Measurements from ENCODE around the gene SPEG.

DNA sequence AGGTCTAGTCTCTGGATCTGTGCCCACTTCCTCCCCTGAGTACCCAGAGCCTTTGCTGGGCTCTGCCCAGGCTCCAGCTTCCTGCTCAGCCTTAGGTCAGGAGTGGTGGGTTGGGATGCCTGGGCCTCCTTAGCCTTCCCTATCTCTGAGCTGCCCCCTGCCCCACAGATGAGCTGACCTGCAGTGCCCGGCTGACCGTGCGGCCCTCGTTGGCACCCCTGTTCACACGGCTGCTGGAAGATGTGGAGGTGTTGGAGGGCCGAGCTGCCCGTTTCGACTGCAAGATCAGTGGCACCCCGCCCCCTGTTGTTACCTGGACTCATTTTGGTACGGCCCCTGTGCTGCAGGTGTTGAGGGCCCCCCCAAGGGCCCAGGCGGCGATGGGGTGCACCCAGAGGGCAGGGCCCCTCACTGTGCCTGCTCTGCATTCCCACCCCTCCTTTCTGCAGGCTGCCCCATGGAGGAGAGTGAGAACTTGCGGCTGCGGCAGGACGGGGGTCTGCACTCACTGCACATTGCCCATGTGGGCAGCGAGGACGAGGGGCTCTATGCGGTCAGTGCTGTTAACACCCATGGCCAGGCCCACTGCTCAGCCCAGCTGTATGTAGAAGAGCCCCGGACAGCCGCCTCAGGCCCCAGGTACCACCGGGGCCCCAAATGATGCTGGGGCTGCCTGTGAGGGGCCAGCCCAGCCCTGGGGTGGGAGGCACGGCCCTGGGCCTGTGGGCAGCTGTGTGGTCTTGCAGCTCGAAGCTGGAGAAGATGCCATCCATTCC lies 34.0 kb downstream of the SPEG start:
- TF ChIP-seq, protein P1, sequence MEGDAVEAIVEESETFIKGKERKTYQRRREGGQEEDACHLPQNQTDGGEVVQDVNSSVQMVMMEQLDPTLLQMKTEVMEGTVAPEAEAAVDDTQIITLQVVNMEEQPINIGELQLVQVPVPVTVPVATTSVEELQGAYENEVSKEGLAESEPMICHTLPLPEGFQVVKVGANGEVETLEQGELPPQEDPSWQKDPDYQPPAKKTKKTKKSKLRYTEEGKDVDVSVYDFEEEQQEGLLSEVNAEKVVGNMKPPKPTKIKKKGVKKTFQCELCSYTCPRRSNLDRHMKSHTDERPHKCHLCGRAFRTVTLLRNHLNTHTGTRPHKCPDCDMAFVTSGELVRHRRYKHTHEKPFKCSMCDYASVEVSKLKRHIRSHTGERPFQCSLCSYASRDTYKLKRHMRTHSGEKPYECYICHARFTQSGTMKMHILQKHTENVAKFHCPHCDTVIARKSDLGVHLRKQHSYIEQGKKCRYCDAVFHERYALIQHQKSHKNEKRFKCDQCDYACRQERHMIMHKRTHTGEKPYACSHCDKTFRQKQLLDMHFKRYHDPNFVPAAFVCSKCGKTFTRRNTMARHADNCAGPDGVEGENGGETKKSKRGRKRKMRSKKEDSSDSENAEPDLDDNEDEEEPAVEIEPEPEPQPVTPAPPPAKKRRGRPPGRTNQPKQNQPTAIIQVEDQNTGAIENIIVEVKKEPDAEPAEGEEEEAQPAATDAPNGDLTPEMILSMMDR (IDR thresholded peaks at IDR 0.05; ENCODE audit: insufficient read depth, low read depth, low read length): no peak
- TF ChIP-seq EZH2 (IDR thresholded peaks at IDR 0.05; ENCODE audit: insufficient read depth, low read length): no peak
